ENCODE results near the gene TDO2.

DNA sequence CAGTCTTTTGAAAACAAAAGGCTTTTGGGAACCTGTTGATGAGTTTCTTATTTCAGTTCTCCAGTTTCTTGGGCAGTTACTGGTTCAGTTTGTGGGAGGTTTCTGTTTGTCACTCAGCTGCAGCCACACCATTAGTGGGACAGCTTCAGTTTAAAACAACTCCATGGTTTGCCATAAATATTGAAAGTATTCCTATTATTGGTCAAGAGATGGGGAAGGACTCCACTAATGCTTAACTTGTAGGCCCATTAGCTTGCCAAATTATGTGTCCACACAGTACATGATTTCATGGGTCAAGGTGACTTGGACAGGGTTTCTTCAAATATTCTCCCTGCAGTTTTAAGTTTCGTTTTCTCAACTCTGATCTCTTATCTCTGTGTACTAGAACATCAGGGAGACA, 21.9 kb upstream of the TDO2 start:
- TF ChIP-seq, protein P1, sequence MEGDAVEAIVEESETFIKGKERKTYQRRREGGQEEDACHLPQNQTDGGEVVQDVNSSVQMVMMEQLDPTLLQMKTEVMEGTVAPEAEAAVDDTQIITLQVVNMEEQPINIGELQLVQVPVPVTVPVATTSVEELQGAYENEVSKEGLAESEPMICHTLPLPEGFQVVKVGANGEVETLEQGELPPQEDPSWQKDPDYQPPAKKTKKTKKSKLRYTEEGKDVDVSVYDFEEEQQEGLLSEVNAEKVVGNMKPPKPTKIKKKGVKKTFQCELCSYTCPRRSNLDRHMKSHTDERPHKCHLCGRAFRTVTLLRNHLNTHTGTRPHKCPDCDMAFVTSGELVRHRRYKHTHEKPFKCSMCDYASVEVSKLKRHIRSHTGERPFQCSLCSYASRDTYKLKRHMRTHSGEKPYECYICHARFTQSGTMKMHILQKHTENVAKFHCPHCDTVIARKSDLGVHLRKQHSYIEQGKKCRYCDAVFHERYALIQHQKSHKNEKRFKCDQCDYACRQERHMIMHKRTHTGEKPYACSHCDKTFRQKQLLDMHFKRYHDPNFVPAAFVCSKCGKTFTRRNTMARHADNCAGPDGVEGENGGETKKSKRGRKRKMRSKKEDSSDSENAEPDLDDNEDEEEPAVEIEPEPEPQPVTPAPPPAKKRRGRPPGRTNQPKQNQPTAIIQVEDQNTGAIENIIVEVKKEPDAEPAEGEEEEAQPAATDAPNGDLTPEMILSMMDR (IDR thresholded peaks at IDR 0.05): no peak
- no peak for TF ChIP-seq POLR2A (IDR thresholded peaks at IDR 0.05)
